ENCODE results near the gene MED15.
A peak's percentile ranks its signal among the peaks of the same experiment; 100 is the strongest.
"Not testable (repeated sequence)": the region's sequence is repeated elsewhere in the genome, so short reads cannot be mapped to it uniquely, and the experiment has no call there.

The MED15 gene

DNA sequence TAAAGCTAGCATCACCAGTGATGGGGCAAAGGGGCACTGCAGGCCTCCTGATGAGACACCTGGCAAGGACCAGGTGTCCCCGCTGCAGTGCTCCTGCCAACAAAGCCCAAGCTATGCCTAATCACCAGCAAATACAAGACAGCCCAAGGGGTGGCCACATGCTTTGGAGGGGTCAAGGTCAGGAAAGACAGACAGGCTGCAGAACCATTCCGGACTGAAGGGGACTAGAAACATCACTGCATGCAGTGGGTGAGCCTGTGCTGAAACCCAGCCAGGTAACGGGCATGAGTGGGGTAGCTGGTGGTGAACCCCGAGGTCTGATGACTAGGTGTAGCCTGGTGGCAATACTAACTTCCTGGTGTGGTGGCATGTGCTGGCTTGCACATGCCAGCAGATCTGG lies 111.1 kb downstream of the MED15 start:
- H4K91ac ChIP-seq (ENCODE audit: low read depth, low read length): no peak overlapping the region
- H3K18ac ChIP-seq (ENCODE audit: low read length): no peak overlapping the region

DNA sequence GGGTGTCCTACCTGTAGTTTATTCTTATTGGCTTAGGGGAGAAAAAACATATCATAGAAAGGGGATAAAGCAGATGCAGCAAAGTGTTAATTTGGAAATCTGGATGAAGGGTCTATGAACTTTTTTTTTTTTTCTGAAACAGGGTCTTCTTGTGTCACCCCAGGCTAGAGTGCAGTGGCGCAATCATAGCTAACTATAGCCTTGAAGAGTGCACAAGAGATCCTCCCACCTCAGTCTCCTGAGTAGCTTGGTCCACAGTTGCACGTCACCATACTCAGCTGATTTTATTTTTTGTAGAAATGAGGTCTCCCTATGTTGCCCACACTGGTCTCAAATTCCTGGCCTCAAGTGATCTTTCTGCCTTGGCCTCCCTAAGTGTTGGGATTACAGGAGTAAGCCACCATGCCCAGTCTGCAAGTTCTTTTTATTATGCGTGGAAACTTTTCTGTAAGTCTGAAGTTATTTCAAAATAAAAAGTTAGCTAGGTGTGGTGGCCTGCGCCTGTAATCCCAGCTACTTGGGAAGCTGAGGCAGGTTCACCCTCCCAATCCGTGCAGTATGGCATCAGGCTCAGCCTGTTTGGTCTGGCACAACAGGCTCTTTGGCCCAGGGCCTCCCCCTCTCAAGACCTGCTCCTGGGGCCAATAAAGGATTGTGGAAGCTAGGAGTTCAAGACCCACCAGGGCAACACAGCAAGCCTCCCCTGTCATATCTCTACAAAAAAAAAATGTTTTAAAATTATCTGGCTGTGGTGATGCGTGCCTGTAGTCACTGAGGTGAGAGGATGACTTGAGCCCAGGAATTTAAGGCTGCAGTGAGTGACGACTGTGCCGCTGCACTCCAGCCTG lies 111.9 kb downstream of the MED15 start:
- Histone ChIP-seq H3K4me3 (ENCODE audit: low read depth, low read length) (no peak overlapping the region), H3K27me3 (ENCODE audit: insufficient read depth, low read length) (no peaks in the 10 kb centered on the region), H4K8ac (ENCODE audit: low read depth, low read length) (no peak overlapping the region), H4K91ac (ENCODE audit: low read depth, low read length) (no peak overlapping the region), H3K4me1 (ENCODE audit: control insufficient read depth in 1 of 2, insufficient read depth in 2 of 2, low read length in 2 of 2) (no peaks in the 10 kb centered on the region), H3K79me1 (ENCODE audit: low read length) (no peaks in the 10 kb centered on the region), H3K23ac (ENCODE audit: low read length) (no peak overlapping the region), H2AFZ (ENCODE audit: insufficient read depth, low read length, poor library complexity) (no peak overlapping the region), H4K12ac (ENCODE audit: low read depth, low read length) (no peak overlapping the region), H3K14ac (ENCODE audit: low read length) (no peak overlapping the region), H3K9ac (ENCODE audit: low read length) (peak overlapping the region; percentile 12), H3K79me2 (ENCODE audit: control insufficient read depth, insufficient read depth, low read length, poor library complexity) (no peaks in the 10 kb centered on the region), H2AK5ac (ENCODE audit: low read length) (no peak overlapping the region), H3K36me3 (ENCODE audit: control insufficient read depth in 1 of 2, insufficient read depth in 2 of 2, low read length in 2 of 2) (no peaks in the 10 kb centered on the region), H3K4me2 (ENCODE audit: low read length) (no peak overlapping the region), H3K4ac (ENCODE audit: low read depth, low read length) (no peak overlapping the region), H2BK120ac (ENCODE audit: insufficient read depth, low read length, poor library complexity) (no peak overlapping the region), H3K18ac (ENCODE audit: low read length) (no peak overlapping the region), H3K27ac (ENCODE audit: low read depth, low read length) (no peak overlapping the region), H2BK12ac (ENCODE audit: low read length) (no peak overlapping the region), H2BK5ac (ENCODE audit: low read depth, low read length, poor library complexity) (no peak overlapping the region), H3K9me3 (ENCODE audit: insufficient read depth, low read depth, low read length) (peaks cover 2% of the 10 kb centered on the region)
- DNase-seq: no peak
- WGBS (ENCODE audit: extremely low coverage, insufficient coverage, insufficient read length): no CpG with 5 or more reads among the region's 8 CpGs

More for the DNA sequence above, 111.1 kb downstream of the MED15 start:
- Histone ChIP-seq H4K12ac (ENCODE audit: low read depth, low read length) (no peak overlapping the region), H3K79me1 (ENCODE audit: low read length) (no peaks in the 10 kb centered on the region), H3K4me2 (ENCODE audit: low read length) (no peak overlapping the region), H3K4ac (ENCODE audit: low read depth, low read length) (no peak overlapping the region), H3K23ac (ENCODE audit: low read length) (no peak overlapping the region), H3K27ac (ENCODE audit: low read depth, low read length) (no peak overlapping the region), H2BK12ac (ENCODE audit: low read length) (no peak overlapping the region), H2BK120ac (ENCODE audit: insufficient read depth, low read length, poor library complexity) (no peak overlapping the region), H3K36me3 (ENCODE audit: control insufficient read depth in 1 of 2, insufficient read depth in 2 of 2, low read length in 2 of 2) (no peaks in the 10 kb centered on the region), H3K27me3 (ENCODE audit: insufficient read depth, low read length) (no peaks in the 10 kb centered on the region), H3K79me2 (ENCODE audit: control insufficient read depth, insufficient read depth, low read length, poor library complexity) (no peaks in the 10 kb centered on the region), H3K14ac (ENCODE audit: low read length) (no peak overlapping the region), H4K8ac (ENCODE audit: low read depth, low read length) (no peak overlapping the region), H2AK5ac (ENCODE audit: low read length) (no peak overlapping the region), H3K9me3 (ENCODE audit: insufficient read depth, low read depth, low read length) (peaks cover 2% of the 10 kb centered on the region), H3K4me3 (ENCODE audit: low read depth, low read length) (no peak overlapping the region), H3K4me1 (ENCODE audit: control insufficient read depth in 1 of 2, insufficient read depth in 2 of 2, low read length in 2 of 2) (no peaks in the 10 kb centered on the region), H3K9ac (ENCODE audit: low read length) (no peak overlapping the region), H2BK5ac (ENCODE audit: low read depth, low read length, poor library complexity) (no peak overlapping the region), H2AFZ (ENCODE audit: insufficient read depth, low read length, poor library complexity) (no peak overlapping the region)
- DNase-seq: no peak
- WGBS (ENCODE audit: extremely low coverage, insufficient coverage, insufficient read length): no CpG with 5 or more reads among the region's 4 CpGs

DNA sequence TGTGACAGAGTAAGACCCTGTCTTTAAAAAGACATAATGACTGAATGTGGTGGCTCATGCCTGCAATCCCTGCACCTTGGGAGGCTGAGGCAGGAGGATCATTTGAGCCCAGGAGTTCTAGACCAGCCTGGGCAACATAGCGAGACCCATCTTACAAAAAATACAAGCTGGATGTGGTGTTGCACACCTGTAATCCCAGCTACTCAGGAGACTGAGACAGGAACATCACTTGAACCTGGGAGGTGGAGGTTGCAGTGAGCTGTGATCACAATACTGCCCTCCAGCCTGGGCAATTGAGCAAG lies 112.4 kb downstream of the MED15 start:
- not testable (repeated sequence) for H4K12ac ChIP-seq (ENCODE audit: low read depth, low read length); H3K36me3 ChIP-seq (ENCODE audit: control insufficient read depth in 1 of 2, insufficient read depth in 2 of 2, low read length in 2 of 2); H3K4me3 ChIP-seq (ENCODE audit: low read depth, low read length); H2BK5ac ChIP-seq (ENCODE audit: low read depth, low read length, poor library complexity); H3K27me3 ChIP-seq (ENCODE audit: insufficient read depth, low read length); H3K9me3 ChIP-seq (ENCODE audit: insufficient read depth, low read depth, low read length); H4K91ac ChIP-seq (ENCODE audit: low read depth, low read length); H2AK5ac ChIP-seq (ENCODE audit: low read length); H3K4me2 ChIP-seq (ENCODE audit: low read length); H4K8ac ChIP-seq (ENCODE audit: low read depth, low read length); H3K27ac ChIP-seq (ENCODE audit: low read depth, low read length); H3K18ac ChIP-seq (ENCODE audit: low read length); H2AFZ ChIP-seq (ENCODE audit: insufficient read depth, low read length, poor library complexity); H3K79me1 ChIP-seq (ENCODE audit: low read length); H3K79me2 ChIP-seq (ENCODE audit: control insufficient read depth, insufficient read depth, low read length, poor library complexity); H3K4ac ChIP-seq (ENCODE audit: low read depth, low read length); H3K14ac ChIP-seq (ENCODE audit: low read length); H3K9ac ChIP-seq (ENCODE audit: low read length); H2BK120ac ChIP-seq (ENCODE audit: insufficient read depth, low read length, poor library complexity); H2BK12ac ChIP-seq (ENCODE audit: low read length); H3K4me1 ChIP-seq (ENCODE audit: control insufficient read depth in 1 of 2, insufficient read depth in 2 of 2, low read length in 2 of 2); H3K23ac ChIP-seq (ENCODE audit: low read length); DNase-seq
- WGBS (ENCODE audit: extremely low coverage, insufficient coverage, insufficient read length): no CpG with 5 or more reads among the region's 1 CpG

DNA sequence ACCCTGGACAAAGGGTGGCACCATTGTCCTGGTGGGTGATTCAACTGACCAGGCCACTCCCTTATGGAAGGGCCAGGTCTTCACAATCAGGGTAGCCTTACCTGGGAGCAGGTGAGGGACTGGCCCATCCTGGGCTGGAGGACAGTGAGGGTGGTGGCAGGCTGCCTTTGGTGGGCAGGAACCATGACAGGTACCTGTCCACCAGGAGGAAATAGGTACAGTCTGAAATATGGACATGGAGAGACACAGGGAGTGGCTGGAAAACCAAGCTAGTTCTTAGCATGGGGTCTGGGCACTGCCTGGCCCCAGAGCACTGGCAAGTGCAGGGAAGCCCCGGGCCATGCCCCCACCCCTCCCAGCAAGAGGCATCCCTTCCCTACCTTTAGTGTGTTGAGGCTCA lies 113.8 kb downstream of the MED15 start:
- H2BK12ac ChIP-seq (ENCODE audit: low read length): no peak overlapping the region
- H3K4me1 ChIP-seq (ENCODE audit: control insufficient read depth in 1 of 2, insufficient read depth in 2 of 2, low read length in 2 of 2): no peaks in the 10 kb centered on the region
- H3K27me3 ChIP-seq (ENCODE audit: insufficient read depth, low read length): no peaks in the 10 kb centered on the region
- H2BK120ac ChIP-seq (ENCODE audit: insufficient read depth, low read length, poor library complexity): no peak overlapping the region
- H4K12ac ChIP-seq (ENCODE audit: low read depth, low read length): no peak overlapping the region
- no peak overlapping the region for H4K91ac ChIP-seq (ENCODE audit: low read depth, low read length)
- no peak overlapping the region for H3K4me2 ChIP-seq (ENCODE audit: low read length)
- H2BK5ac ChIP-seq (ENCODE audit: low read depth, low read length, poor library complexity): no peak overlapping the region
- DNase-seq: no peak
- no peak overlapping the region for H3K4me3 ChIP-seq (ENCODE audit: low read depth, low read length)
- WGBS (ENCODE audit: extremely low coverage, insufficient coverage, insufficient read length): no CpG with 5 or more reads among the region's 1 CpG
- H4K8ac ChIP-seq (ENCODE audit: low read depth, low read length): no peak overlapping the region
- no peaks in the 10 kb centered on the region for H3K79me2 ChIP-seq (ENCODE audit: control insufficient read depth, insufficient read depth, low read length, poor library complexity)
- no peak overlapping the region for H2AK5ac ChIP-seq (ENCODE audit: low read length)
- H3K36me3 ChIP-seq (ENCODE audit: control insufficient read depth in 1 of 2, insufficient read depth in 2 of 2, low read length in 2 of 2): no peaks in the 10 kb centered on the region
- no peak overlapping the region for H3K14ac ChIP-seq (ENCODE audit: low read length)
- H3K9me3 ChIP-seq (ENCODE audit: insufficient read depth, low read depth, low read length): no peaks in the 10 kb centered on the region
- no peaks in the 10 kb centered on the region for H3K79me1 ChIP-seq (ENCODE audit: low read length)
- no peak overlapping the region for H3K18ac ChIP-seq (ENCODE audit: low read length)
- no peak overlapping the region for H3K4ac ChIP-seq (ENCODE audit: low read depth, low read length)
- H3K9ac ChIP-seq (ENCODE audit: low read length): no peak overlapping the region
- no peak overlapping the region for H3K23ac ChIP-seq (ENCODE audit: low read length)
- no peak overlapping the region for H3K27ac ChIP-seq (ENCODE audit: low read depth, low read length)
- H2AFZ ChIP-seq (ENCODE audit: insufficient read depth, low read length, poor library complexity): no peak overlapping the region
